Amniotic stem cell (primary cell): ENCODE results near the gene B3GNT3.

Source experiments
- DNase-seq: peaks from one replicate; lab custom pipeline; 2025; lab: John Stamatoyannopoulos, UW

The B3GNT3 gene

GRCh38 chr19:17794731-17795494 is at the start of gene B3GNT3:
B3GNT3 (plus strand) TSS chr19:17795138; CDS start chr19:17807808, 12,670 bp downstream.
- no peak for DNase-seq

GRCh38 chr19:17747205-17748098 is 47.5 kb upstream of the B3GNT3 start:
- DNase-seq = peak; percentile 80

DNA sequence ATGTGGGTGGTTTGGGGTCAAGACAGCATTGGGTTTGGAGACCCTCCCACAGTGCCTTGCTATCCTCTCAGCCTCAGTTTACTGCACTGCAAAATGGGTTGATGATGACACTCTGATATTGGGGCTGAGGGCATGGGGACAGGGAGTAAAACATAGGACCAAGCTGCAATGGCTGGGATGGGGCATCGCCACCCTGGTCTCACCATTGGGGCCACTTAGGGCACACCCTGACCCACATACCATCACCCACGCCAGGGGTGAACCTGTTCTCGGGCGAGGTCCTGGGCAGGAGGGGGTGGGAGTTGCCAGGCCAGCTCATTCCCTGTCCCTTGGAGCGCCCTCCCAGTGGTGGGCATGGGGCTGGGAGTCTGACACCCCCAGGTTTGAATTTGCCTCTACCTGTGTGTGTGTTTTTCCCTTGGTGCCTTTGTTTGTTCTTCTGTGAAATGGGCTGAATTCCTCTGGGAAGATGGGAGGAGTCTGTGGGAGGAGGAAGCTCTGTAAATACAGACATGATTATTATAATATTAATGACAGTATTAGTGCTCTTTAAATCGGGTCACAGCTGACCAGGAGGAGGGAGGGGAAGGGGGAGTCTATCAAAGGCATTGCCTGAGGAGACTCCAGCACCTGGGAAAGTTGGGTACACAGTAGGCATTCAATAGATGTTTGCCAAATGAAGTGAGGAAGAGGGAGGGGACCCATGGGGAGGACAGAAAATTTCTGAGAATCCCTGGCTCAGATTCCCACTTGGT is 45.9 kb upstream of the B3GNT3 start:
- no peak for DNase-seq

DNA sequence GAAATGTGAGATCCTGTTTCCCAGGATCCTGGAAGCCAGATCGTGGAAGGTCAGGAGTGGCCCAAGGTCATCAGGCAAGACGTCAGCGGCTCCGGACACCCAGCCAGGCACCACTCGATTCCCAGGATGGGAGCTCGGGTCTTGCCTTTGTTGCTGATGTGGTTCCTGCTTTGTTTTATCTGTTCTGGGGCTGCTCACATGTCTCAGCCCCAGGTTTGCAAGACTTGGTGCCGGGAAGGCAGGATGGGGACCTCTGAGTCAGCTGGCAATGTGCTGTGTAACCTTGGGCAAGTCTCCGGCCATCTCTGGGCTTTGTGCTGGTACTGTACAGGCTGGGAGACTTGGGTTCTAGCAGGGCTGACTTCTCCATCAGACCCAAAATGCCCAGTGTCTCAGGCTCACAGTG is 45.0 kb upstream of the B3GNT3 start:
- no peak for DNase-seq

- DNase-seq = no peak
Measured at GRCh38 chr19:17751103-17751911, 43.6 kb upstream of the B3GNT3 start, which contains the start of gene FCHO1. FCHO1 (plus strand) TSS chr19:17751477; CDS start chr19:17755165, 3,688 bp downstream.

GRCh38 chr19:17751912-17752273 is 43.0 kb upstream of the B3GNT3 start:
- DNase-seq = no peak

GRCh38 chr19:17752865-17753639 is 41.9 kb upstream of the B3GNT3 start:
- DNase-seq = no peak

DNA sequence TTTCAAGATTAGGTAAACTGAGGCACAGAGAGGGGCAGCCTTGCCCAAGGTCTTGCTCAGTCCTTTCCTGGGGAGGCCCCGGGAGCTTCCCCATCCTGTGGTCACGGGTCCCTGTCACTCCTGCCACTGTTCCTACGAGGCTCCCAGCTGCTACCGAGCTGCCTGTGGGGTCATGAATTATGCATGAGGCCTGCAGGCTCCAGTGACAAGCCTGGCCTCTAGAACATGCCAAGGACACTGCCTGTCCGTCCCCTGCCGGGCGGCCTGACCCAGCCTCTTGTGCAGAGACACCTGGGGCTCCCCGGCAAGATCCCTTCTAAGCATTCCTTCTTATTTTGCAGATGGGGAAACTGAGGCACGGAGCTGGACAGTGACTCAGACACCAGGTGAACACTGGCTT is 41.0 kb upstream of the B3GNT3 start:
- no peak for DNase-seq

DNA sequence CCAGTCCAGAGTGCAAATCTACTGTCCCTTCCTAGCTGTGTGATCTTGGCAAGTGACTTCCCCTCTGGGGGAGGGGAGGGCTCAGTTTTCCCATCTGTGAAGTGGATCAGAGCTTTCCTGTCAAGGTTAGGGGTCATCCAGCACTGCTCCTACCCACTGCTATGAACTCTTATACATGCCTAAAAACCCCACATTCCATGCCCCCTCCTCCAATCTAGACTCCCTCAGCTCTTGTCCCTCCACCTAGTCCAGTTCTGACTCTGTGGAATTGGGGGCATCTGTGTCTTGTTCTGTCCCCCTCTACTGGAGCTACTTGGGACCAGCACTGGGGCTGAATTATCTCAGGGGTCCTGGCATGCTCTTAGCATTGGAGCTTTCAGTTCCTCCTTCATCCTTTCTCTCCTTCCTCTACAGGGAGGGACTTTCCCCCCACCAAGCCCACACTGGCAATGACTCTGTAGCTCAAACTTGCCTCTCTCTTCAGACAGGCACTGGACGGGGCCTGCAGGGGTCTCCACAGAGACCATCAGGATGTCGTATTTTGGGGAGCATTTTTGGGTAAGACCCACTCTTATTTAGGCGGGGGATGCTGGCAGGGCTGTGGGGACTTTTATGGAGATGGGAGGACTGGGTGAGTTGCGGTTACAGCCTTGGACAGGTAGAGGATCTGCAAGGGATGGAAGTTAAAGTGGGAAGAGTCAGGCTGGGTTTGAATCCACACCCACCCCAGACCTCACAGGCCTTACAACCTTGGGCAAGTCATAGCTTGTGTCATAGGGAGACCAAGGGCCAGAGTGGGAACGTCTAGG is 40.1 kb upstream of the B3GNT3 start:
- no peak for DNase-seq

- DNase-seq = no peak
Measured at GRCh38 chr19:17755443-17755890, 39.5 kb upstream of the B3GNT3 start.

DNA sequence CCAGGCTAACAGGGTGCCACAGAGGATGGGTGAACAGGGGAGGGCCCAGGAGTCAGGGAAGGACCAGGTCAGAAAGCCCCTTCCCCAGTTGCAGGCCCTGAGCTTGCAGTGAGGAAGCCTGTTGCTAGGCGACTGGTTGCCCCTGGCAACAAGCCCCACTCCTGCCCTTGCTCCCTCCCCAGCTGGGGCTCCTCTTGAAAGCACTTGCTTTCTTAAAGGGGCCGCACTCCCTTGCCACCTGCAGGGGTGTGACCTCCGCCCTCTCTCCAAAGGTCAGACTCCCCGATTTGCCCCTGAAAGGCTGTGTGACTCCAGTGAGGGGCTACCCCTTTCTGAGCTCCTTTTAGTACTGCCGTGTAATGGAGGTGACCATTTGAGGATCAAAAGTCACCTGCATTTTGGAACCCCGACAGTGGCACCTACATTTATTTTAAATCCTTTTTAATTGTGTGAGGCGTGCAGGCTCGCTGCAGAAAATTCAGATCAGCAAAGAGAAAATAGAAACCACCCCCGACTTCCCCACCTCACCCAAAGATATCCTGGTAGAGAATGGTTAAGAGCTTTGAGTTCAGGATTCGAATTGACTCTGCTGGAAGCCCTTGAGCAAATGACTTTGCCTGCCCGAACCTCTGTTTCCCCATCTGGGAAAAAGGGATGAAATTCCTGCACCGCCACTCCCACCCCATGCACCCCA is 38.8 kb upstream of the B3GNT3 start:
- no peak for DNase-seq

DNA sequence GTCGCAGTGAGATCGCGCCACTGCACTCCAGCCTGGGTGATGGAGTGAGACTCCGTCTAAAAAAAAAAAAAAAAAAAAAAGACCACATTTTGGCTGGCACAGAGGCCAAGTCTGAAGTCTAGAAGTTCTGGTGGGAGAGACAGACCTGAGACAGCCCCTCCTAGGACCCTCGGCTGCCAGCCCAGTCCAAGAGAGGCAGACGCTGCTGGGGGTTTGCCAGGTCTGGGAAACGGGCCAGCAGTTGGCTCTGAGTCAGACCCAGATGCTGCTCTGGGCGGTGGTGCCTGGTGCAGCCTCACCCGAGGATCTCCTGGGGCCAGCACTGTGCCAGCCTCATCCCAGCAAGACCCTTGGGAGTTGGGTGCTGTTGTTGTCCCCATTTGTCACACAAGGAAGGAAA is 37.8 kb upstream of the B3GNT3 start:
- DNase-seq = no peak

DNA sequence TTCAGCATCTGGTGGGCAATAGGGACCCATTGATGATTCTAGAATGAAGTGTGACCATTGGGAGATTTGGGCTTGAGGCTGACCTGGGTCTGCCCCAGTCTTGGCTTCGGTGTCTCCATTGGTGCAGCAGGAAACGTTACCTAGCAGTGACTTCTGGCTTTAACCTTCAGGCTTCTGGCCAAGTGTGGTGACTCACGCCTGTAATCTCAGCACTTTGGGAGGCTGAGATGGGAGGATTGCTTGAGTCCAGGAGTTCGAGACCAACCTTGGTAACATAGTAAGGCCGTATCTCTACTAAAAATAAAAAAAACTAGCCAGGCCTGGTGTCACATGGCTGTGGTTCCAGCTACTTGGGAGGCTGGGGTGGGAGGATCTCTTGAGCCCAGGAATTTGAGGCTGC is 36.4 kb upstream of the B3GNT3 start:
- no peak for DNase-seq

- DNase-seq = no peak
Measured at GRCh38 chr19:17761148-17761547, 33.8 kb upstream of the B3GNT3 start.

- no peak for DNase-seq
Measured at GRCh38 chr19:17762505-17763229, 32.3 kb upstream of the B3GNT3 start.

- DNase-seq = no peak
Measured at GRCh38 chr19:17764348-17764747, 30.6 kb upstream of the B3GNT3 start.

- DNase-seq = no peak
Measured at GRCh38 chr19:17765069-17765618, 29.8 kb upstream of the B3GNT3 start.

DNA sequence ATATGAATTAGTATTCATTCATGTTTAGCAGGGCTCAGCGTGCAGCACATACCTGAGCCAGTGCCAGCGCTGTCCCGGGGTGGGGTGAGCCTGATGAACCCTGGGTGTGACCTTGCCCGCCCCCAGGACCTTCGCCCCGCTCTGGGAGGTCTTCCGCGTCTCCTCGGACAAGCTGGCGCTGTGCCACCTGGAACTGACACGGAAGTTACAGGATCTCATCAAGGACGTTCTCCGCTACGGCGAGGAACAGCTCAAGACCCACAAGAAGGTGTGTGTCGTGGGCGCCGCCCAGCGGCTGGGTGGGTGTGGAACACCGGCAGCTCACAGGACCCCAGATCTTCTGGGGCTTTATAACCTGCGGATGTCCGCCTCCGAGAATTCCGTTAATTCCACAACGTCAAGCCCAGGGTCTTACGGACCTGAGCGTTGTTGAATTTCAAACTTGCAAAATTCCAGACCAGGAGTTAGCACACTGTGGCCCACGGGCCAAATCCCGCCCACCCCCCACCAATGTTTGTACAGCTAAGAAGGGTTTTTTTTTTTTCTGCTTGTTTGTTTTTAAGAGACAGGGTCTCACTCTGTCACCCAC is 28.3 kb upstream of the B3GNT3 start:
- no peak for DNase-seq
